Prostate gland (tissue), 2 donors: ENCODE results near the gene PTPN7. TPM values are rescaled to one million over a fixed set of nuclear protein-coding genes. Genes with fewer than 3 reads are reported as not detected.
"Not testable (repeated sequence)": the region's sequence is repeated elsewhere in the genome, so short reads cannot be mapped to it uniquely, and the experiment has no call there.

Source experiments
- DNase-seq: peaks from one replicate; pipeline ENCODE4 v3.0.0-alpha.2; 2019; ENCODE audit warnings: low spot score
- H3K27ac ChIP-seq, 2 donors: fragments of 200-600 bp; sonication (generic); 2 replicates each; pipeline ENCODE4 v1.5.1; 2017 to 2019
- H3K27me3 ChIP-seq: fragments of 200-600 bp; sonication (generic); replicated peaks from 2 replicates; pipeline ENCODE4 v1.5.1; 2019; ENCODE audit not compliant: insufficient read depth
- H3K36me3 ChIP-seq, 2 donors: fragments of 200-600 bp; sonication (generic); 1 replicate in 1 of 2; 2 replicates in 1 of 2; pipeline versions ENCODE4 v1.5.1 to v1.8.1; 2017 to 2019
- H3K4me1 ChIP-seq: fragments of 200-600 bp; sonication (generic); replicated peaks from 2 replicates; pipeline ENCODE4 v1.5.1; 2019
- H3K4me3 ChIP-seq, 2 donors: fragments of 200-600 bp; sonication (generic); 2 replicates each; pipeline ENCODE4 v1.5.1; 2017 to 2019
- H3K9me3 ChIP-seq: fragments of 200-600 bp; sonication (generic); 2 replicates; pipeline ENCODE4 v1.5.1; 2017
- POLR2A ChIP-seq: fragments of 450-650 bp; IDR thresholded peaks from one replicate; pipeline ENCODE4 v1.6.1; 2016; ENCODE audit warnings: antibody characterized with exemption, mild to moderate bottlenecking
- POLR2AphosphoS5 ChIP-seq: sonication (generic); formaldehyde crosslinking; IDR thresholded peaks from one replicate; pipeline ENCODE4 v1.6.1; 2017; ENCODE audit warnings: antibody characterized with exemption
- WGBS: methylation state at CpG from one replicate; pipeline ENCODE4 v1.1.5; 2018; 5-methylcytosine and 5-hydroxymethylcytosine counted together
- intact Hi-C: fragments of 100-400 bp; cut with DNase I; formaldehyde crosslinking; loops from one replicate; pipeline ENCODE4 v1.14.2; 2022
- total RNA-seq, 2 donors: library from RNA; depleted of rRNA; stranded (reverse); fragments of >200 nt; gene quantifications; one replicate each; pipeline ENCODE4 v1.1.0, GENCODE V29; 2016
- TF ChIP-seq, protein P1 (sequence below), 4 experiments: fragments of 200-600 bp in 2 of 4; fragments of 450-650 bp in 2 of 4; sonication (generic) in 2 of 4; IDR thresholded peaks; 1 replicate in 3 of 4; 2 replicates in 1 of 4; pipeline ENCODE4 v1.5.1; 2016 to 2019; ENCODE audit warnings: antibody characterized with exemption in 4 of 4, mild to moderate bottlenecking in 2 of 4, moderate library complexity in 2 of 4

The PTPN7 gene
- total RNA-seq, 2 donors from 2014 or later, result 0.73 to 61.8 TPM

DNA sequence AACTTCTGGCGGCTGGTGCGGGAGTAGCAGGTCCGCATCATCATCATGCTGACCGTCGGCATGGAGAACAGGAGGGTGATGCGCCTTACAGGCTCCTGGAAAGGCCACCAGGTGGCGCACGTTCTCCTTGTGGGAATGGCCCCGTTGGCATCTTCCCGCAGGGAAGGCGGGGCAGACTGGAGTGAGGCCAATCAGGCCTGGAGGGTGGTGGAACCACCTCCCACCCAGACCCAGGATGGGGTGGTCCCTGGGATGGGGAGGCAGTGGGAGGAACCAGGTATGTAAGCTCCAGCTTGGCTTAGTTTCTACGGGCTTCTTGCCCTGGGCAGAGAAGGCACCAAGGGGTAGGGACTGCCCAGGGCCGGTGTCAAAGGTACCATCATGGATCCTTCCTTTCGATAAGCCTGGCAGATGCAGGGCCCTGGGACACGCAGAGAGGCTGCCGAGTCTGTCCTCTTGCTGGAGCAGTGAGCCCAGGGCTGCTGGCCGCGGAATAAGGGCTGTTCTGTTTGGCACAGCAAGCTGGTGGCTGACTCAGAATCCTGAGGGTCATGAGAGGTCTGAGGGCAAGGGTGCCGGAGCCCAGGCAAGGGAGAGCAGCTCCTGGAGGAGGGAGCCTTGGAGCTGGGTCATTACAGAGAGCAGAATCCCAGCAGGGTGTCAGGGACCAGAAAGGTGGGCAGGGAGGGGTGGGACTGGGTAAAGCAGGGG lies 24.5 kb upstream of the PTPN7 start:
- intact Hi-C loops, result loop anchor here (5.0 kb wide), 1 partner anchor 532 kb away; no protein-coding TSS in a partner anchor
- Histone ChIP-seq H3K4me3 (no peak overlapping the region), H3K4me1 (no peaks in the 10 kb centered on the region), H3K27ac (no peak overlapping the region), H3K36me3 (no peaks in the 10 kb centered on the region), H3K9me3 (no peaks in the 10 kb centered on the region), H3K27me3 (peaks cover 5% of the 10 kb centered on the region)
- 27% methylated on average over 18 of the region's 19 CpGs for WGBS
- TF ChIP-seq, protein P1, sequence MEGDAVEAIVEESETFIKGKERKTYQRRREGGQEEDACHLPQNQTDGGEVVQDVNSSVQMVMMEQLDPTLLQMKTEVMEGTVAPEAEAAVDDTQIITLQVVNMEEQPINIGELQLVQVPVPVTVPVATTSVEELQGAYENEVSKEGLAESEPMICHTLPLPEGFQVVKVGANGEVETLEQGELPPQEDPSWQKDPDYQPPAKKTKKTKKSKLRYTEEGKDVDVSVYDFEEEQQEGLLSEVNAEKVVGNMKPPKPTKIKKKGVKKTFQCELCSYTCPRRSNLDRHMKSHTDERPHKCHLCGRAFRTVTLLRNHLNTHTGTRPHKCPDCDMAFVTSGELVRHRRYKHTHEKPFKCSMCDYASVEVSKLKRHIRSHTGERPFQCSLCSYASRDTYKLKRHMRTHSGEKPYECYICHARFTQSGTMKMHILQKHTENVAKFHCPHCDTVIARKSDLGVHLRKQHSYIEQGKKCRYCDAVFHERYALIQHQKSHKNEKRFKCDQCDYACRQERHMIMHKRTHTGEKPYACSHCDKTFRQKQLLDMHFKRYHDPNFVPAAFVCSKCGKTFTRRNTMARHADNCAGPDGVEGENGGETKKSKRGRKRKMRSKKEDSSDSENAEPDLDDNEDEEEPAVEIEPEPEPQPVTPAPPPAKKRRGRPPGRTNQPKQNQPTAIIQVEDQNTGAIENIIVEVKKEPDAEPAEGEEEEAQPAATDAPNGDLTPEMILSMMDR (IDR thresholded peaks at IDR 0.05), result peak; percentile 57 to 80 (median 70)
- no peak for TF ChIP-seq POLR2A
- peak; percentile 69 for DNase-seq

DNA sequence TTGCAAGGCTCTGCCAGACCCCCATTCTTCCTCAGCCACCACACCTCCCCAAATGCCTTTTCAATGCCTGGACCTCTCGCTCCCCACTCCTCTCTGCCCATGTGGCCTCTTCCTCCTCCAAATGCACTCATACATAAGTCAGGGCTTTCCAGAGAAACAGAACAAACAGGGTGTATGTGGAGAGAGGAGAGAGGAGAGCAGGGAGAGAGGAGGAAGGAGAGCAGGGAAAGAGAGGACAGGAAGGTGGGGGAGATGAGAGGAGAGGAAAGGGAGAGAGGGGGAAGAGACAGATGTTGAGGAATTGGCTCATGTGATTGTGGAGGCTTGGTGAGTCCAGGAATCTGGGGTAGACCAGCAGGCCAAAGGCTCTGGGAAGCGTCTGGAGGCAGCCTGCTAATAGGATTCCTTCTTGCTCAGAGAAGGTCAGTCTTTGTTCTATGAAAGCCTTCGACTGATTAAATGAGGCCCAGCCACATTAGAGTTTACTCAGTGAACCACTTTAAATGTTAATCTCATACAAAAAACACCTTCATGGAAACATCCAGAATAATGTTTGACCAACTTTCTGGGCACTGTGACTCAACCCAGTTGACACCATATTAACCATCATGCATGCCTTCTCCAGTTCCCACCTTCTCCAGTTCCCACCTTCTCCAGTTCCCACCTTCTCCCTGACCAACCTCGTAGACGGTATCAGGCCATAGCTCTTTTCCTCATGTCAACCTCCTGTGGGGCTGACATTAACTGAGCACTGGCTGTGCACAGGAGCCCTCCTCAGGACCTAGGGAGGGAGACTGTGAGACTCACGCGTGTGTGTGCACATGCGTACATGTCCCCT lies 21.9 kb upstream of the PTPN7 start:
- Histone ChIP-seq H3K27ac (no peak overlapping the region), H3K9me3 (no peaks in the 10 kb centered on the region), H3K4me1 (no peaks in the 10 kb centered on the region), H3K4me3 (no peak overlapping the region), H3K27me3 (peaks cover 5% of the 10 kb centered on the region), H3K36me3 (no peaks in the 10 kb centered on the region)
- no peak for DNase-seq
- WGBS, result 89% methylated on average over 8 of the region's 8 CpGs
- intact Hi-C loops, result no loop called here
- TF ChIP-seq, protein P1 (IDR thresholded peaks at IDR 0.05), result no peak
- TF ChIP-seq POLR2A, result no peak
- no peak for TF ChIP-seq POLR2AphosphoS5

DNA sequence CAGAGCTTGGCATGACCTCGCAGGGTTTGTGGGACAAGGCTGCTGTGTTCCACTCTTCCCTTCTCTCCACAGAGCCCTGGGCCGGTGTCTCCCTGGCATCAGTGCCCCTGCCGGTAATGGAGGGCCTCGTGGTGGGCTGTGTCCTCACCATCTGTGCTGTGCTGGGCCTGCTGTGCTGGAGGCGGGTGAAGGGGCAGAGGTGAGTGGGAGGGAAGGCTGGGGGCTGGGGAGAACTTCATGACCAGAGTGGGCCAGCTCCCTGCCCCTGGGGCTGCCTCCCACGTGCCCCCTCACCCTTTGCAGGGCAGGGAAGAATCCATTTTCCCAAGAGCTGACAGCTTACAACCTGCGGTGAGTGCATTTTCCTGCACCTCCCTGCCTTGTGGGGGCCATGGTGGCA lies 21.2 kb upstream of the PTPN7 start:
- no peaks in the 10 kb centered on the region for H3K4me1 ChIP-seq
- no peak overlapping the region for H3K4me3 ChIP-seq
- no peak overlapping the region for H3K27ac ChIP-seq
- H3K36me3 ChIP-seq, result no peaks in the 10 kb centered on the region
- DNase-seq, result no peak
- WGBS, result 81% methylated on average over 7 of the region's 7 CpGs
- intact Hi-C loops, result no loop called here
- TF ChIP-seq POLR2A (no peak), POLR2AphosphoS5 (no peak)
- TF ChIP-seq, protein P1 (IDR thresholded peaks at IDR 0.05), result no peak
- peaks cover 5% of the 10 kb centered on the region for H3K27me3 ChIP-seq
- H3K9me3 ChIP-seq, result no peaks in the 10 kb centered on the region

DNA sequence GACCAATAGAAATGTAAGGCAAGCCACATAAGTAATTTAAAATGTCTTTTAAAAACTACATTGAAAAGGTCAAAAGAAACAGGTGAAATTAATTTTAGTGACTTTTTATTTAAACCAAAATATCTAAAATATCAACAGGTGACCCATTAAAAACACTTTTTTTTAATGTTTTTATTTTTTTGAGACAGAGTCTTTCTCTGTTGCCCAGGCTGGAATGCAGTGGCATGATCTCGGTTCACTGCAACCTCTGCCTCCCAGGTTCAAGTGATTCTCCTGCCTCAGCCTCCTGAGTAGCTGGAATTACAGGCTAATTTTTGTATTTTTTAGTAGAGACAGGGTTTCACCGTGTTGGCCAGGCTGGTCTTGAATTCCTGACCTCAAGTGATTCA lies 20.3 kb upstream of the PTPN7 start:
- H3K9me3 ChIP-seq, H3K36me3 ChIP-seq, H3K27ac ChIP-seq, H3K4me3 ChIP-seq, H3K27me3 ChIP-seq, DNase-seq, intact Hi-C loops, H3K4me1 ChIP-seq: not testable (repeated sequence)
- 71% methylated on average over 2 of the region's 2 CpGs for WGBS

DNA sequence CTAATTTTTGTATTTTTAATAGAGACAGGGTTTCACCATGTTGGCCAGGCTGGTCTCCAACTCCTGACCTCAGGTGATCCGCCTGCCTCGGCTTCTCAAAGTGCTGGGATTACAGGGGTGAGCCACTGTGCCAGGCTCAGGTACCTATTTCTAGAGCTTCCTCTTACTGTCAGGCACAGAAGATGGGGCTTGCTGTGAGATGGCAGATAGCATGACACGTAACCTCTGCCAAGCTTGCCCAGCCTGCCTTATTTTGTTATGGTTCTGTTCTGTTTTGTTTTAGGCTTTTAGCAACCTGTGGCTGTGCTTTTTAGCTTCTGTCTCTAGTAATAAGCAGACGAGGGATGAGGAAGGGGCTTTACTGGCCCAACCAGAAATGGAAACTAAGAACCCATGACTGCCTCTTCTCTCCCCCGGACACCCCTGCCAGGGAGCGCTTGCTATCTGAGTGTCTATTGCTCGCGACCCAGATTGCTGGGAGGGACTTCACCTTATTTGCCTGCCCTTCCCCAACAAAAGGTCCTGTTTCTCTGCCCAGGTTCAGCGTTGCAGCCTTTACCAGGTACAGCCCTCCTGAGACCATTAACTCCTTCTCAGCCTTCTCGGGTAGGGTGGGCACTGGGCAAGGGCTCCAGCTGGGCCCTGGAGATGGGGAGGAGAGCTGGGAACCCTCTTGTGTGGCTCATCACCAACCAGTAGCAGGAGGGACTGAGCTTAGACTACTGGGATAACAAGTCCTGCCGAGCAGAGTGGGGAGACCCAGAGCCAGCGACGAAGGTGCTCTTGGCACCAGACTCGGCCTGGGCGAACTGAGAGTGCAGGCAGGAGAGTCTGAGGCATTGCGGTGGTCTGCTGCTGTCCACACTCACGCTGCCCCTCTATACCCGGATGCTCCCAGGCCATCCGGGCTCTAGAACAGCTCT lies 19.7 kb upstream of the PTPN7 start:
- intact Hi-C loops, result no loop called here
- H3K27me3 ChIP-seq, result peaks cover 5% of the 10 kb centered on the region
- no peak overlapping the region for H3K27ac ChIP-seq
- no peaks in the 10 kb centered on the region for H3K9me3 ChIP-seq
- TF ChIP-seq, protein P1 (IDR thresholded peaks at IDR 0.05), result no peak
- 75% methylated on average over 19 of the region's 19 CpGs for WGBS
- H3K36me3 ChIP-seq, result no peaks in the 10 kb centered on the region
- no peaks in the 10 kb centered on the region for H3K4me1 ChIP-seq
- H3K4me3 ChIP-seq, result no peak overlapping the region
- no peak for DNase-seq
